Lower lobe of right lung (tissue), 2 donors: ENCODE data around the gene PRLHR. TPM values are rescaled to one million over a fixed set of nuclear protein-coding genes. Genes with fewer than 3 reads are reported as not detected.

Source experiments
- ATAC-seq, 2 donors: fragments of 200-7000 bp; cut with Tn5 transposase; one replicate each; pipeline ENCODE4 v1.9.1; 2020 to 2022; ENCODE audit warnings: mild to moderate bottlenecking in 2 of 2, moderate library complexity in 2 of 2
- DNase-seq: peaks from one replicate; pipeline ENCODE4 v3.0.0-alpha.2; 2020
- H3K27ac ChIP-seq: fragments of 200-600 bp; one replicate; pipeline ENCODE4 v1.8.0; 2022
- H3K27me3 ChIP-seq: fragments of 200-600 bp; one replicate; pipeline ENCODE4 v1.8.0; 2022; ENCODE audit warnings: low read depth
- H3K36me3 ChIP-seq: fragments of 200-600 bp; one replicate; pipeline ENCODE4 v1.8.0; 2022; ENCODE audit warnings: mild to moderate bottlenecking
- H3K4me1 ChIP-seq: fragments of 200-600 bp; one replicate; pipeline ENCODE4 v1.8.0; 2022
- H3K4me3 ChIP-seq: fragments of 200-600 bp; one replicate; pipeline ENCODE4 v1.8.0; 2022; ENCODE audit warnings: mild to moderate bottlenecking
- H3K9me3 ChIP-seq: fragments of 200-600 bp; one replicate; pipeline ENCODE4 v1.8.0; 2022
- intact Hi-C: fragments of 100-400 bp; cut with DNase I; formaldehyde crosslinking; loops from one replicate; pipeline ENCODE4 v1.11.0; 2022
- total RNA-seq: library from RNA; stranded (reverse); fragmentation: NEBNext Ultra II Directional; extraction: Animal tissue kit (Norgen Biotek cat#: 25700); gene quantifications from one replicate; pipeline ENCODE4 v1.2.1, GENCODE V29; 2021
- TF ChIP-seq, protein P1 (sequence below): fragments of 200-600 bp; IDR thresholded peaks from one replicate; pipeline ENCODE4 v1.8.0; 2022; ENCODE audit warnings: antibody characterized with exemption, mild to moderate bottlenecking
- donor health status: DM: no; HTN: yes; CAD: no; lungs with severe emphysema.

The PRLHR gene
- total RNA-seq, 1 donor from 2014 or later = not detected

DNA sequence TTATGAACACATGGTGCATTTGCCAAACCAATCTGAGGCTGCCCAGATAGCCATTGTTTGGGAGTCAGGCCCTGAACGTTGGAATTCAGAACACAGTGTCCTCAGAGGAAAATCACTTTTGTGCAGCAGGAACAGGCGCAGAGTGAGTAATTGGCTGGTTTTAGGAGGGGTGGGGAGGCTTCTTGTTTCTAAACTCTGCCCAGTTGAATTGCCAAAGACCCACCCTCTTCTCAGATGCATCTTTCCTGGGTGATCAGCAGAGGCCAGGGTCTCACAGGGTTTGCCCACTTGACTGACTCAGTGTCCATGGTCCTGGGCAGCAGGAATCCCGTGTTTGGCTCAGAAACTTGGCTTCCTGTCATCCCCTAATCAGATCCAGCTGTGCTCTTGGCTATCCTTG lies 24.3 kb downstream of the PRLHR start:
- DNase-seq (no peak), ATAC-seq (peak in 1 of 2 donors; percentile 15)
- Histone ChIP-seq H3K4me3 (no peak overlapping the region), H3K9me3 (no peaks in the 10 kb centered on the region), H3K27ac (no peak overlapping the region), H3K4me1 (no peaks in the 10 kb centered on the region), H3K27me3 (no peaks in the 10 kb centered on the region), H3K36me3 (no peaks in the 10 kb centered on the region)
- intact Hi-C loops = no loop called here
- TF ChIP-seq, protein P1, sequence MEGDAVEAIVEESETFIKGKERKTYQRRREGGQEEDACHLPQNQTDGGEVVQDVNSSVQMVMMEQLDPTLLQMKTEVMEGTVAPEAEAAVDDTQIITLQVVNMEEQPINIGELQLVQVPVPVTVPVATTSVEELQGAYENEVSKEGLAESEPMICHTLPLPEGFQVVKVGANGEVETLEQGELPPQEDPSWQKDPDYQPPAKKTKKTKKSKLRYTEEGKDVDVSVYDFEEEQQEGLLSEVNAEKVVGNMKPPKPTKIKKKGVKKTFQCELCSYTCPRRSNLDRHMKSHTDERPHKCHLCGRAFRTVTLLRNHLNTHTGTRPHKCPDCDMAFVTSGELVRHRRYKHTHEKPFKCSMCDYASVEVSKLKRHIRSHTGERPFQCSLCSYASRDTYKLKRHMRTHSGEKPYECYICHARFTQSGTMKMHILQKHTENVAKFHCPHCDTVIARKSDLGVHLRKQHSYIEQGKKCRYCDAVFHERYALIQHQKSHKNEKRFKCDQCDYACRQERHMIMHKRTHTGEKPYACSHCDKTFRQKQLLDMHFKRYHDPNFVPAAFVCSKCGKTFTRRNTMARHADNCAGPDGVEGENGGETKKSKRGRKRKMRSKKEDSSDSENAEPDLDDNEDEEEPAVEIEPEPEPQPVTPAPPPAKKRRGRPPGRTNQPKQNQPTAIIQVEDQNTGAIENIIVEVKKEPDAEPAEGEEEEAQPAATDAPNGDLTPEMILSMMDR = no peak

- ATAC-seq (no peak), DNase-seq (no peak)
- H3K4me1 ChIP-seq = no peaks in the 10 kb centered on the region
- intact Hi-C loops = no loop called here
- no peaks in the 10 kb centered on the region for H3K9me3 ChIP-seq
- no peaks in the 10 kb centered on the region for H3K27me3 ChIP-seq
- TF ChIP-seq, protein P1 = no peak
- no peak overlapping the region for H3K27ac ChIP-seq
- H3K36me3 ChIP-seq = no peaks in the 10 kb centered on the region
- H3K4me3 ChIP-seq = no peak overlapping the region
Measured at GRCh38 chr10:118570591-118570990, 24.9 kb downstream of the PRLHR start.

DNA sequence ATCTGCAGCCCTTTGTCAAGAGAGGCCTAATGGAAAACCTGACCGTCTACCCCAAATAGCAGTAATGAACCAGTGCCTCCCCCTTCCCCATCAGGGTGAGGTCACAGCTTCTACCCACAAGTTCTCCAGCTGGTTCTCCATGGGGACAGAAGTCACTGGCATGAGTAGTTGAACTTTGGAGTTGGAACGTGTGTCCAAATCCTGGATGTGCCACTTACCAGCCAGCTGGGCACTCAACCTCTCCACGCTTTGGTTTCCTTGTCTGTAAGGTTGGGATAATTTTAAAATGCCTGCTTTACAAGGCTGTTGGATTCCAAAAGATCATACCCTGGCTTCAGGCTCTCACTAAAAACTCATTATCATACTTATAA lies 25.6 kb downstream of the PRLHR start:
- Histone ChIP-seq H3K27ac (no peak overlapping the region), H3K27me3 (no peaks in the 10 kb centered on the region), H3K4me1 (no peaks in the 10 kb centered on the region), H3K36me3 (no peaks in the 10 kb centered on the region), H3K9me3 (no peaks in the 10 kb centered on the region), H3K4me3 (no peak overlapping the region)
- no peak for ATAC-seq
- TF ChIP-seq, protein P1 = no peak
- no peak for DNase-seq
- intact Hi-C loops = no loop called here

DNA sequence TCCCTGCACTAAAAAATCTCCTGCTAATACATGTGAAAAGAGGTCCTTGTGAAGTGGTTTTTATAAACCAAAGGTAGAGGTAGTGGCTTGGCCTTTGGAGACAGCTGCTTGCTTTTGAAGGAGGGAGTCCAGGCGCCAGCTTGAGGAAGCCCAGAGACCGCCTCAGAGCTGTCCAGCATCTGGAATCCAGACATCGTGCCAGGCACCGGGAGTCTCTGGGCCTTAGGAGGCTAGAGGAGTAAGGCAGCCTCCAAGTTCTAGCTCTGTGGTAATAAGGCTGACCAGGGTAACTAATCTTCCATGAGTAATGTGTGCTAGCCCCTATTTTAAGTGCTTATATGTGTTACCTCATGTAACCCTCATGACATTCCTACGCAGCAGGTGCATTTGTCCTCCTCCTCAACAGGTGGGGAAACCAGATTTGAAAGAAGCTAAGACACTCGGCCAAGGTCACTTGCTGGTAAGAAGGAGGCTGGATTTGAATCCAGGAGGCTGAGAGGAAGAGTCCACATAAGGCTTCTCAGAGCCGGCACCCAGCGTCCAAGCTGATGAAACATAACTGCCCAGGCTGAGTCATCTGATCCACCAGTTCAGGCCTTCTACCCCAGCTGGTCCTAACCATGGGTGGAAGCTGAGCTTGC lies 26.1 kb downstream of the PRLHR start:
- H3K4me3 ChIP-seq = no peak overlapping the region
- H3K36me3 ChIP-seq = no peaks in the 10 kb centered on the region
- H3K27me3 ChIP-seq = no peaks in the 10 kb centered on the region
- DNase-seq = no peak
- H3K4me1 ChIP-seq = no peaks in the 10 kb centered on the region
- intact Hi-C loops = no loop called here
- H3K9me3 ChIP-seq = no peaks in the 10 kb centered on the region
- ATAC-seq = no peak
- no peak overlapping the region for H3K27ac ChIP-seq
- TF ChIP-seq, protein P1 = no peak

DNA sequence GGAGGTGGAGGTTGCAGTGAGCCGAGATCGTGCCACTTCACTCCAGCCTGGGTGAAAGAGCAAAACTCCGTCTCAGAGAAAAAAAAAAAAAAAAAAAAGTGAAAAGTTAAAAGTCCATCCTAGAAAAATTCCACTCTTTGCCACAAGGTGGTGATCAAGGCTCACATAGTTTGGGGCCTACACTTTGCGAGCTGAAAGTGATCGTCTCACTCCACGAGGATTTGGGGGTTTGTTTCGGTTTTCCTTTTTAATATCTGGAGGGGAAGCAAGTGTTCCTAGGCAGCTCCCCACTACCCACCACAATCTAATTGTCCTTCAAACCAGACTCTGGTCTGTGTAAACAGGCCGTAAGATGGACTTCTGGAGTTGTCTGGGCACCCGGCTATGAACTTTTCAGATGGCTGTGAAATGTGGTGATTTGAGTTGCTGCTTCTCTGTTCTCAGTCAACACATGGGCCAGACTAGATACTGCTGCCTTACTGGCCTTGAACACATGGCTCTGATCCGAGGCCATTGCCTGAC lies 27.1 kb downstream of the PRLHR start:
- H3K4me3 ChIP-seq = no peak overlapping the region

More for the DNA sequence above, 27.1 kb downstream of the PRLHR start:
- intact Hi-C loops = no loop called here
- no peak for DNase-seq
- TF ChIP-seq, protein P1 = peak; percentile 79
- peak; percentile 54 to 72 for ATAC-seq
- Histone ChIP-seq H3K4me1 (no peaks in the 10 kb centered on the region), H3K9me3 (no peaks in the 10 kb centered on the region), H3K36me3 (no peaks in the 10 kb centered on the region), H3K27me3 (no peaks in the 10 kb centered on the region), H3K27ac (no peak overlapping the region)
